CD14-positive monocyte (primary cell): Measurements from ENCODE around the gene MSH6. TPM values are rescaled to one million over a fixed set of nuclear protein-coding genes. Genes with fewer than 3 reads are reported as not detected.

Experiments used
- DNase-seq, 3 donors: peaks; one replicate each; pipeline ENCODE4 v3.0.0-alpha.2; 2011 to 2022
- H2AFZ ChIP-seq: 2 replicates; pipeline ENCODE4 v1.6.0; 2012; ENCODE audit warnings: mild to moderate bottlenecking, low read depth, low read length, inconsistent platforms; ENCODE audit not compliant: insufficient read depth, poor library complexity, severe bottlenecking
- H3K27ac ChIP-seq, 2 donors: 1 replicate in 1 of 2; 2 replicates in 1 of 2; pipeline ENCODE4 v1.5.1; 2012 to 2013; ENCODE audit warnings: low read length in 2 of 2, control low read depth in 1 of 2, inconsistent platforms in 1 of 2, low read depth in 1 of 2, mild to moderate bottlenecking in 1 of 2
- H3K27me3 ChIP-seq, 2 donors: one replicate each; pipeline versions ENCODE4 v1.6.0 to v1.6.1; 2011 to 2013; ENCODE audit warnings: low read length in 2 of 2; ENCODE audit not compliant: control insufficient read depth in 2 of 2, insufficient read depth in 2 of 2
- H3K36me3 ChIP-seq, 2 donors: replicated peaks in 1 of 2; 1 replicate in 1 of 2; 2 replicates in 1 of 2; pipeline versions ENCODE4 v1.5.1 to v1.6.1; 2012 to 2013; ENCODE audit warnings: low read length in 2 of 2, control low read depth in 1 of 2, inconsistent platforms in 1 of 2, mild to moderate bottlenecking in 1 of 2; ENCODE audit not compliant: insufficient read depth in 2 of 2, control insufficient read depth in 1 of 2
- H3K4me1 ChIP-seq, 2 donors: 1 replicate in 1 of 2; 2 replicates in 1 of 2; pipeline versions ENCODE4 v1.5.1 to v1.6.1; 2012 to 2013; ENCODE audit warnings: low read length in 2 of 2, control low read depth in 1 of 2, inconsistent platforms in 1 of 2, mild to moderate bottlenecking in 1 of 2, moderate library complexity in 1 of 2; ENCODE audit not compliant: insufficient read depth in 2 of 2, control insufficient read depth in 1 of 2
- H3K4me2 ChIP-seq: replicated peaks from 2 replicates; pipeline ENCODE3; 2012; ENCODE audit warnings: low read length, moderate library complexity, mild to moderate bottlenecking; ENCODE audit not compliant: poor library complexity, severe bottlenecking; ENCODE audit errors: extremely low read depth
- H3K4me3 ChIP-seq, 3 experiments: fragments of 200-600 bp in 1 of 3; sonication (generic) in 1 of 3; replicated peaks in 1 of 3; 1 replicate in 2 of 3; 2 replicates in 1 of 3; pipeline ENCODE4 v1.5.1; 2011 to 2013; ENCODE audit warnings: low read length in 3 of 3, mild to moderate bottlenecking in 3 of 3, control low read depth in 2 of 3, low read depth in 2 of 3, inconsistent platforms in 1 of 3, moderate library complexity in 1 of 3
- H3K79me2 ChIP-seq: 2 replicates; pipeline ENCODE4 v1.6.0; 2012; ENCODE audit warnings: mild to moderate bottlenecking, control low read depth, inconsistent platforms, low read length, moderate library complexity; ENCODE audit not compliant: insufficient read depth
- H3K9ac ChIP-seq: 2 replicates; pipeline ENCODE4 v1.6.0; 2017; ENCODE audit warnings: low read length, mild to moderate bottlenecking; ENCODE audit not compliant: insufficient read depth, poor library complexity, severe bottlenecking
- H3K9me3 ChIP-seq, 2 donors: replicated peaks in 1 of 2; 1 replicate in 1 of 2; 2 replicates in 1 of 2; pipeline versions ENCODE4 v1.5.1 to v1.6.1; 2012 to 2013; ENCODE audit warnings: low read length in 2 of 2, control low read depth in 1 of 2; ENCODE audit not compliant: control insufficient read depth in 1 of 2, insufficient read depth in 1 of 2
- H4K20me1 ChIP-seq: 2 replicates; pipeline ENCODE4 v1.6.0; 2012; ENCODE audit warnings: mild to moderate bottlenecking, low read length, control low read depth, moderate library complexity; ENCODE audit not compliant: insufficient read depth
- H3K27ac Mint-ChIP-seq, 7 donors: one replicate each; pipeline ENCODE4 v1.8.0; 2020; ENCODE audit warnings: mild to moderate bottlenecking in 7 of 7, mixed read lengths in 7 of 7, moderate library complexity in 6 of 7, inconsistent platforms in 2 of 7
- H3K27me3 Mint-ChIP-seq, 3 donors: one replicate each; pipeline ENCODE4 v1.8.0; 2021 to 2022; ENCODE audit warnings: low read depth in 3 of 3, mild to moderate bottlenecking in 3 of 3, mixed read lengths in 3 of 3, moderate library complexity in 3 of 3, inconsistent platforms in 1 of 3
- H3K36me3 Mint-ChIP-seq, 2 donors: one replicate each; pipeline ENCODE4 v1.8.0; 2020; ENCODE audit warnings: mixed read lengths in 2 of 2, inconsistent platforms in 1 of 2, mild to moderate bottlenecking in 1 of 2
- H3K4me1 Mint-ChIP-seq: one replicate; pipeline ENCODE4 v1.8.0; 2020; ENCODE audit warnings: mild to moderate bottlenecking, mixed read lengths
- H3K4me3 Mint-ChIP-seq, 2 donors: one replicate each; pipeline ENCODE4 v1.8.0; 2020; ENCODE audit warnings: mild to moderate bottlenecking in 2 of 2, mixed read lengths in 2 of 2, moderate library complexity in 1 of 2
- H3K9me3 Mint-ChIP-seq, 7 donors: one replicate each; pipeline ENCODE4 v1.8.0; 2020 to 2022; ENCODE audit warnings: mixed read lengths in 7 of 7, mild to moderate bottlenecking in 6 of 7, moderate library complexity in 6 of 7, inconsistent platforms in 2 of 7
- WGBS: methylation state at CpG from one replicate; pipeline ENCODE4 v1.1.5; 2013; ENCODE audit warnings: missing lambda C conversion rate; ENCODE audit not compliant: insufficient coverage; 5-methylcytosine and 5-hydroxymethylcytosine counted together
- intact Hi-C, 2 donors: fragments of 100-400 bp; cut with micrococcal nuclease; formaldehyde crosslinking; loops; one replicate each; pipeline versions ENCODE4 v1.15.0 to v1.15.1; 2023
- polyA plus RNA-seq, 3 donors: library from polyadenylated mRNA; depleted of rRNA in 1 of 3; unstranded in 2 of 3; stranded (reverse) in 1 of 3; fragments of 300-500 nt in 2 of 3; fragments of >200 nt in 1 of 3; fragmentation: Illumina TruSeq in 2 of 3; gene quantifications; 1 replicate in 2 of 3; 2 replicates in 1 of 3; pipeline ENCODE4 v1.2.3, GENCODE V29; 2012 to 2021
- TF ChIP-seq, protein P1 (sequence below): fragments of 200-600 bp; IDR thresholded peaks from one replicate; pipeline ENCODE4 v1.8.0; 2022; ENCODE audit warnings: antibody characterized with exemption, mild to moderate bottlenecking

Gene MSH6
- polyA plus RNA-seq, 3 donors: 4.1 to 6.5 (median 6.0) TPM

- H3K27me3 ChIP-seq: no peaks in the 10 kb centered on the region
- no peak overlapping the region for H3K27ac ChIP-seq
- Mint-ChIP-seq H3K4me3 (no peak overlapping the region), H3K4me1 (peaks cover 43% of the 10 kb centered on the region), H3K36me3 (peaks cover 73 to 85% of the 10 kb centered on the region in 2 donors), H3K27me3 (no peaks in the 10 kb centered on the region), H3K27ac (no peak overlapping the region), H3K9me3 (peaks cover 0 to 11% (median 7%) of the 10 kb centered on the region in 7 donors)
- peaks cover 6 to 12% of the 10 kb centered on the region in 2 donors for H3K9me3 ChIP-seq
- H3K79me2 ChIP-seq: peaks cover 62% of the 10 kb centered on the region
- no peak overlapping the region for H3K9ac ChIP-seq
- no peak overlapping the region for H3K4me3 ChIP-seq
- TF ChIP-seq, protein P1, sequence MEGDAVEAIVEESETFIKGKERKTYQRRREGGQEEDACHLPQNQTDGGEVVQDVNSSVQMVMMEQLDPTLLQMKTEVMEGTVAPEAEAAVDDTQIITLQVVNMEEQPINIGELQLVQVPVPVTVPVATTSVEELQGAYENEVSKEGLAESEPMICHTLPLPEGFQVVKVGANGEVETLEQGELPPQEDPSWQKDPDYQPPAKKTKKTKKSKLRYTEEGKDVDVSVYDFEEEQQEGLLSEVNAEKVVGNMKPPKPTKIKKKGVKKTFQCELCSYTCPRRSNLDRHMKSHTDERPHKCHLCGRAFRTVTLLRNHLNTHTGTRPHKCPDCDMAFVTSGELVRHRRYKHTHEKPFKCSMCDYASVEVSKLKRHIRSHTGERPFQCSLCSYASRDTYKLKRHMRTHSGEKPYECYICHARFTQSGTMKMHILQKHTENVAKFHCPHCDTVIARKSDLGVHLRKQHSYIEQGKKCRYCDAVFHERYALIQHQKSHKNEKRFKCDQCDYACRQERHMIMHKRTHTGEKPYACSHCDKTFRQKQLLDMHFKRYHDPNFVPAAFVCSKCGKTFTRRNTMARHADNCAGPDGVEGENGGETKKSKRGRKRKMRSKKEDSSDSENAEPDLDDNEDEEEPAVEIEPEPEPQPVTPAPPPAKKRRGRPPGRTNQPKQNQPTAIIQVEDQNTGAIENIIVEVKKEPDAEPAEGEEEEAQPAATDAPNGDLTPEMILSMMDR: no peak
- intact Hi-C loops: no loop called here
- peaks cover 30 to 34% of the 10 kb centered on the region in 2 donors for H3K4me1 ChIP-seq
- peaks cover 89% of the 10 kb centered on the region for H4K20me1 ChIP-seq
- no peak overlapping the region for H2AFZ ChIP-seq
- H3K4me2 ChIP-seq: no peak overlapping the region
- H3K36me3 ChIP-seq: peaks cover 63 to 85% of the 10 kb centered on the region in 2 donors
- no CpG with 5 or more reads among the region's 3 CpGs for WGBS
- no peak for DNase-seq
Measured at GRCh38 chr2:47801118-47801517, 18.2 kb downstream of the MSH6 start.

- Histone ChIP-seq H3K9ac (no peak overlapping the region), H3K4me1 (peaks cover 24% of the 10 kb centered on the region in 2 donors), H3K4me2 (no peak overlapping the region), H4K20me1 (peaks cover 82% of the 10 kb centered on the region), H3K79me2 (peaks cover 47% of the 10 kb centered on the region), H3K27ac (no peak overlapping the region), H3K9me3 (peaks cover 6 to 12% of the 10 kb centered on the region in 2 donors), H2AFZ (no peak overlapping the region), H3K27me3 (no peaks in the 10 kb centered on the region), H3K4me3 (no peak overlapping the region), H3K36me3 (peaks cover 72 to 86% of the 10 kb centered on the region in 2 donors)
- intact Hi-C loops: no loop called here
- TF ChIP-seq, protein P1: no peak
- no peak overlapping the region for H3K4me3 Mint-ChIP-seq
- no peaks in the 10 kb centered on the region for H3K27me3 Mint-ChIP-seq
- no CpG with 5 or more reads among the region's 7 CpGs for WGBS
- peaks cover 37% of the 10 kb centered on the region for H3K4me1 Mint-ChIP-seq
- peaks cover 0 to 11% (median 7%) of the 10 kb centered on the region in 7 donors for H3K9me3 Mint-ChIP-seq
- no peak for DNase-seq
- peaks cover 74 to 89% of the 10 kb centered on the region in 2 donors for H3K36me3 Mint-ChIP-seq
- H3K27ac Mint-ChIP-seq: peak overlapping the region in 1 of 7 donors; percentile 10
Measured at GRCh38 chr2:47803363-47803762, 20.4 kb downstream of the MSH6 start.
